ENCODE measurements around the gene PRCC.

Gene PRCC

DNA sequence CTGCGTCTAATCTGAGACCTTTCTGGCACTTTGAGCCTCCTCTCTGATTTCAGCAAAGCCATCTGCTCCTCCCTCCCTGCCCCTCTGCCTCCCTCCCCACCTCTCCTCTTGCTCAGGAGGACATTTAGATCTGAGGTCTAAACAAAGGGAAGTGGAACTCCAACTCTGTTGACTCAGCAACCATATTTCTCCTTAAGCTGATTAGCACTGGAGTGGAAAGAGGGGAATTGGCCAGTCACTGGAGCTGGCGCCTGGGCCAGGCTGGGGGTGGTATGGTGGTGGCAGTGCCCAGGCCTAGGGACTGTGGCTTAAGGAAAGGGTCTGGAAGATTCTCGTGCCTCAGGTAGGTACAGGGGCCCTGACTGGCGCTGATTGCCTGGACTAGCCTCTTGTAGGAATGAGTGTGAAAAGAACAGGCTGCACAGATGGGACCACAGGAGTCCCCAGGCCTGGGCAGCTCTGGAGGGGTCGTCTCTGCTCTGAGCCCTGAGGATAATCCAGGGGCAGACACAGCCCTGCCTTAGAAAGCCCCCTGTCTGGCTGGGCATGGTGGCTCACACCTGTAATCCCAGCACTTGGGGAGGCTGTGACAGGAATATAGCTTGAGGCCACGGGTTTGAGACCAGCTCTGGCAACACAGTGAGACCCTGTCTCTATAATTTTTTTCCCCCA is 37.4 kb downstream of the PRCC start:
- DNase-seq (ENCODE audit: low spot score): no peak
- in situ Hi-C loops (cut with MboI; ENCODE audit: low sequenced_read_pairs, unreplicated experiment): no loop called here
- TF ChIP-seq, protein P1, sequence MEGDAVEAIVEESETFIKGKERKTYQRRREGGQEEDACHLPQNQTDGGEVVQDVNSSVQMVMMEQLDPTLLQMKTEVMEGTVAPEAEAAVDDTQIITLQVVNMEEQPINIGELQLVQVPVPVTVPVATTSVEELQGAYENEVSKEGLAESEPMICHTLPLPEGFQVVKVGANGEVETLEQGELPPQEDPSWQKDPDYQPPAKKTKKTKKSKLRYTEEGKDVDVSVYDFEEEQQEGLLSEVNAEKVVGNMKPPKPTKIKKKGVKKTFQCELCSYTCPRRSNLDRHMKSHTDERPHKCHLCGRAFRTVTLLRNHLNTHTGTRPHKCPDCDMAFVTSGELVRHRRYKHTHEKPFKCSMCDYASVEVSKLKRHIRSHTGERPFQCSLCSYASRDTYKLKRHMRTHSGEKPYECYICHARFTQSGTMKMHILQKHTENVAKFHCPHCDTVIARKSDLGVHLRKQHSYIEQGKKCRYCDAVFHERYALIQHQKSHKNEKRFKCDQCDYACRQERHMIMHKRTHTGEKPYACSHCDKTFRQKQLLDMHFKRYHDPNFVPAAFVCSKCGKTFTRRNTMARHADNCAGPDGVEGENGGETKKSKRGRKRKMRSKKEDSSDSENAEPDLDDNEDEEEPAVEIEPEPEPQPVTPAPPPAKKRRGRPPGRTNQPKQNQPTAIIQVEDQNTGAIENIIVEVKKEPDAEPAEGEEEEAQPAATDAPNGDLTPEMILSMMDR (IDR thresholded peaks at IDR 0.05; ENCODE audit: borderline replicate concordance, control extremely low read depth, extremely low read depth, insufficient read depth, missing control alignments): no peak

DNA sequence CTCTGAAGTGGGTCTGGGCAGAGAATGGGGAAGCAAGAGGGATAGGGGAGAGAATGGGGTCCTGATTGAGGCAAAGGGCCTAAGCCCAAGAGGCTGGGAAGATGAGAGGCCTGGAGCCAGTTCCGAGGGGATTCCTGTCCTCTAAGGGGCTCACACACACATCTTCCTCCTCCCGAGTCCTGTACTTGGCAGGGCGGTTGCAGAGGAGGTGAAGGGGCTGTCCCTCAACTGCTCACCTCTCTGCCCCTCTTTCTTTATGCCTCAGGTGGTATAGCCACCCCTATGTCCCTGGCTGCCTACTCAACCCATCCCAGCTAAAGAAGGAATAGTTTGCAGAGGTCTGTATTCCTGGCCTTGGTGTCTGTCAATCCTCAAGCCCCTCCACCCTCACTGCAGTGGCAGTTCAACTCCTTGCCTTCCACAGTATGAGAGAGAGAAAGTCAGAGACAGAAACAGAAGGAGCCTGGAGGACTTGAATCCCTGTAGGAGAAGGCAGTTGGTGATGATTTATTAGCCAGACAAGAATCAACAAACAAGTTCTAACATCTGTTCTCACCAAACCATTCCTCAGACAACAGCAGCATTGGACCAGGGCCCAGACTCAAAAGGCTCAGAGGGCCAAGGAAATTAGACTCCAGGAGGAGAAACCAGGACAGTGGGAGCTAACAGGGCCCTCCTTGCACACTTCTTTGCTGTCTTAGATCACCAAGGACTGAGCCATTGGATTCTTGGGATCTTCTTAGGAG is 38.6 kb downstream of the PRCC start:
- TF ChIP-seq, protein P1 (IDR thresholded peaks at IDR 0.05; ENCODE audit: borderline replicate concordance, control extremely low read depth, extremely low read depth, insufficient read depth, missing control alignments): no peak
- DNase-seq (ENCODE audit: low spot score): no peak
- in situ Hi-C loops (cut with MboI; ENCODE audit: low sequenced_read_pairs, unreplicated experiment): no loop called here

DNA sequence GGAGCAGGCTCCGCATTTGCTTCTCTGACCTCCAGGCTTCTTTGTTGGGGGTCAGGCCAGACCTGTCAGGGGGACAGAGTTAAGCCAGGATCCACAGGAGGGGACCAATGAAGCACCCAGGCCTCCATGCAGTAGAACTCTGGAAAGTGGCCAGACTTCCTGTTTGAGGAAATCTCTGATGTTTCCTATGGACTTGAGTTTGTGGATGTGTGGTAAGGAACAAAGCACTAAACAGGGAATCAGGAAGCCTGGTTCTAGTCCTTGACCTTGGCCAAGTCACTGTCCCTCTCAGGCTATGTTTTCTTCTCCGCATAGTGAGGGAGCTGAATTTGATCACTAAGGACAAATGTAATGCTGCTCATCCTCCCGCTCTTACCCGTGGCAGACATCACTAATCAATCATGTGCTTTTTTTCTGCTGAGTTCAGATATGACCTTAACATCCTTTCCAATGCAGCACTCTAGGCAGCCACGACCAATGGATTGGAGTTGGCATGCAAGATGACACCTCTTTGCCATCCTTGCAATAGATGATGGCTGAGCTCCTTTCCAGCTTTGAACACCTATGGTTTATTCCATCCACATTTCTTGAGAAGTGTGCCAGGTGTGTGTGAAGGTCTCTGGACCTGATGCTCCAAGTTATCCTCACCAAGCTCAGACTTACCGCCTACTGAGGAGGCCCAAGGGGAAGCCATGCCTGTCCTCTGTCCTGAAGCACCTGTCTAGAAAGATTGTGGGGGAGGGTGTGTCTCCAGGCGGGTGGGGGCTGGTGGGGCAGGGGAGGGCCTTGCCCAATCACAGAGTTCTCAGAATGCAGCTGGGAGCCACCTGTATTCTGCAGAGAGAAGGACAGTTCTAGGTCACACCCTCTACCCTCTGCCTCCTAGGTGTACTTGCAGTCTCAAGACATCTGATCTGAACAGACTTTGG is 39.4 kb downstream of the PRCC start:
- in situ Hi-C loops (cut with MboI; ENCODE audit: low sequenced_read_pairs, unreplicated experiment): no loop called here
- DNase-seq (ENCODE audit: low spot score): no peak
- TF ChIP-seq, protein P1 (IDR thresholded peaks at IDR 0.05; ENCODE audit: borderline replicate concordance, control extremely low read depth, extremely low read depth, insufficient read depth, missing control alignments): no peak

DNA sequence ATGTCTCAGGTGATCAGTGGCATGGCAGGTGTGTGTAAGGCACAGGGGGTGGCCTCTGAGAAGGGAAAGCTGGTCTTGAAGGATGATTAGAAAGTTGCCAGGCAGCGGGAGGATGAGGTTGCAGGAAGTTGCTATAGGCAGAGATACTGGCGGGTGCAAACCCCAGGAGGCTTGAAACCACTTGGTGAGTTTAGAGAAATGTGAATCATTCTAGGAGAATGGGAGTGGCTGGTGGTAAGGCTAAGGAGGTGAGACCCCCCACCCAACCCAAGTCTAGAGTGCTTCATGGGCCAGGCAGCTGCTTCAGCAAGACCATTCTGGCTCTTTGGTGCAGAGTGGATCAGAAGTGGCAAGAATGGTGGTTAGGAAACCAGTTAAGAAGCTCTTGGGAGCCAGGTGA is 40.3 kb downstream of the PRCC start:
- no peak for DNase-seq (ENCODE audit: low spot score)
- TF ChIP-seq, protein P1 (IDR thresholded peaks at IDR 0.05; ENCODE audit: borderline replicate concordance, control extremely low read depth, extremely low read depth, insufficient read depth, missing control alignments): no peak
- in situ Hi-C loops (cut with MboI; ENCODE audit: low sequenced_read_pairs, unreplicated experiment): no loop called here

DNA sequence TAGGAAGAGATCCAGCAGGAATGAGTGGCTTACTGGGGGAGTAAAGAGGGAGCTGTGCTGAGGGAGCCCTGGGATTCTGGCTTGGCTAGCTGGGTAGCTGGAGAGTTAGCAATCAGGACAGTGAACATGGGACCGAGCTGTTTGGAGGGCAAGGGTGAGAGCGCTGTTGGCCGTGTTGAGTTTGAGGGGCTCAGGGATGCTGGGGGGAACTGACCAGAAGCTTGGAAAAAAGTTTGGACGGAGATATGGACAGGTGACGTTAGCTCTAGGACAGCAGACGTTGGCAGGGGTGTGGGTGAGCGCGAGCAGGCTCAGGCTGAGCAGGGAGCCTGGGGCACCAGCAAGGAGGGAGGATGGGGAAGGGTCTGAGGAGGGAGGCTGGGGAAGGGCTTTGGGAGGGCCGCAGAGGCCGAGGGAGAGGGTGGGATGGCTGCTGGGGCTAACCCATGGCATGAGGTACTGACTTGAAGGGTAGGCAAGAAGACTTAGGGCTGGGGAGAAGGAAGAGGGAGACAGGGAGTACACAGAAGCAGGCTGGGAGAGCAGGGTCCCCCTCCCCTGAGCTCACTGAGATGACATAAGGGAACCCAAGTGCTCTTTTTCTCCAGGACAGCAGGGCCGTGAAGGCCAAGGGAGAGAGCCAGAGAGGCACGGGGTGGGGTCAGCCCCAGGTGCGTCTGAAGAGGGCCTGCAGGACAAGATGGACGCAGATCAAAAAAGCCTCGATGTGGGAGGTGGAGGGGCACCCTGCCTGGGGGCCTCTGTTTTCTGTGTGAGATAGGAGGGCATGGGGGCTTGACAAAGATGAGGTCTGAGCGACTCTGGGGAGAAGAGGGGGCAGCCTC is 41.1 kb downstream of the PRCC start:
- TF ChIP-seq, protein P1 (IDR thresholded peaks at IDR 0.05; ENCODE audit: borderline replicate concordance, control extremely low read depth, extremely low read depth, insufficient read depth, missing control alignments): no peak
- no peak for DNase-seq (ENCODE audit: low spot score)

More for the DNA sequence above, 41.1 kb downstream of the PRCC start:
- in situ Hi-C loops (cut with MboI; ENCODE audit: low sequenced_read_pairs, unreplicated experiment): no loop called here
